Esophagus muscularis mucosa (tissue), 3 donors: ENCODE data around the gene ARHGAP24.

Experiments
- CTCF ChIP-seq, 3 experiments: fragments of 200-600 bp in 2 of 3; fragments of 450-650 bp in 1 of 3; sonication (generic) in 2 of 3; IDR thresholded peaks; one replicate each; pipeline ENCODE4 v1.5.1; 2017 to 2019; ENCODE audit warnings: antibody characterized with exemption in 3 of 3, mild to moderate bottlenecking in 2 of 3, moderate library complexity in 1 of 3
- POLR2A ChIP-seq: fragments of 450-650 bp; IDR thresholded peaks from one replicate; pipeline ENCODE4 v1.6.1; 2017; ENCODE audit warnings: antibody characterized with exemption, moderate library complexity, mild to moderate bottlenecking, low read depth

DNA sequence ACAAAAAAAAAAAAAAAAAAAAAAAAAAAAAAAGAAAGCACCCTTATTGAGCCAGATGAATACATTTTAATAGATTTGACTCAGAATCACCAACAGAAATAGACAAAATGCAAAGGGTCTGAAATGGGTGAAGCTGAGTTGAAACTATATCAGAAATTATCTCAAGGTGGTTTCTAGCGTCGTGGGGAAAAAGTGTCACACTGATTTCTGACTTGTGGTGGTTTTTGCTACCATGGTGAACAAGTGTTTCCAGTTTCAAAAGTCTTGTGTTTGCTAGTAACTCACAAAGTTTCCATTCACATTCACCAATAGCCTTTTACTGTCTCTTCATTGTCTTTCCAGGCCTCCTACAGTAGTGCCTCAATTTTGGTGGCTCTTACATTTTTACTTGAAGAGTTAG is 135.5 kb downstream of the ARHGAP24 start:
- TF ChIP-seq CTCF (IDR thresholded peaks at IDR 0.05) (no peak), POLR2A (no peak)
